HG03159 (cell line): Measurements from ENCODE around the gene EDARADD.
"Not testable (repeated sequence)": the region's sequence is repeated elsewhere in the genome, so short reads cannot be mapped to it uniquely, and the experiment has no call there.

ENCODE experiments used
- ATAC-seq: cut with Tn5 transposase; IDR thresholded peaks from one replicate; pipeline ENCODE4 v1.9.1; 2021; ENCODE audit warnings: mild to moderate bottlenecking, moderate library complexity; ENCODE audit not compliant: unreplicated experiment

Gene EDARADD

GRCh38 chr1:236393681-236394481 is at the start of gene EDARADD:
EDARADD (plus strand) TSS chr1:236394286; CDS start chr1:236394445, 159 bp downstream.
- no peak for ATAC-seq

DNA sequence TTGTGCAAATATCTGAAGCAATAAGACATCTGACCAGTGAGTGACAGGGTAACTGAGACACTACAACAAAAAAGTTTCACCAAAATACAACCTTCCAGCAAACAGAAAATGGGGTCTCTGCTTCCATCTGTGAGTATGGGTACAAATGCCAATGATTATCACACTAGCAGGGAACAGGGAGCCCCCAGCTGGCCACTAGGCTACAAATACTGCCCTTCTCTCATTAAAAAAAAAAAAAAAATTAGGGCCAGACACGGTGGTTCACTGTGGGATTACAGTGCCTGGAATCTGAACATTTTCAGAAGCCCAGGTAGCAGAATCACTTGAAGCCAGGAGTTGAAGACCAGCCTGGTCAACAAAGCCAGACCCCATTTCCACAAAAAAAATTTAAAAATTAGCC is 48.4 kb upstream of the EDARADD start:
- ATAC-seq: no peak

DNA sequence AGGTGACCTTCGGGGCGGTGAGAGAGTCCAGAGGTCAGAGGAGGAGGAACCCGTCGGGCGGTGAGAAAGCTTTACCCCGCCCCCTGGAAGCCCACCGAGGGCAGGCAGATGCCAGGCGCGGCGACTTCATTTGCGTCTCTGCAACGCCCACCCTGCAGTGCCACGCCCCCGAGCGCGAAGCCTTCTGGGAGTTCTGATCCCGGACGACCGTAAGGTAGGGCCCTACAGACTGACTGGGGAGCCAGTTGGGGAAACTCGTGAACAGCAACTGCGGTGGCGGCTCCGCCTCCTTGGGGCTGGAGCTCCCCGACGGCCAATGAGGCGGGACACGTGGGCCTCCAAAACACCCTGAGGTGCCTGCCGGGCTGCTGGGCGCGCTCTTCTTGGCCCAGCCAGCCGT is 46.0 kb upstream of the EDARADD start:
- ATAC-seq: no peak

- no peak for ATAC-seq
Measured at GRCh38 chr1:236350308-236350707, 43.8 kb upstream of the EDARADD start.

DNA sequence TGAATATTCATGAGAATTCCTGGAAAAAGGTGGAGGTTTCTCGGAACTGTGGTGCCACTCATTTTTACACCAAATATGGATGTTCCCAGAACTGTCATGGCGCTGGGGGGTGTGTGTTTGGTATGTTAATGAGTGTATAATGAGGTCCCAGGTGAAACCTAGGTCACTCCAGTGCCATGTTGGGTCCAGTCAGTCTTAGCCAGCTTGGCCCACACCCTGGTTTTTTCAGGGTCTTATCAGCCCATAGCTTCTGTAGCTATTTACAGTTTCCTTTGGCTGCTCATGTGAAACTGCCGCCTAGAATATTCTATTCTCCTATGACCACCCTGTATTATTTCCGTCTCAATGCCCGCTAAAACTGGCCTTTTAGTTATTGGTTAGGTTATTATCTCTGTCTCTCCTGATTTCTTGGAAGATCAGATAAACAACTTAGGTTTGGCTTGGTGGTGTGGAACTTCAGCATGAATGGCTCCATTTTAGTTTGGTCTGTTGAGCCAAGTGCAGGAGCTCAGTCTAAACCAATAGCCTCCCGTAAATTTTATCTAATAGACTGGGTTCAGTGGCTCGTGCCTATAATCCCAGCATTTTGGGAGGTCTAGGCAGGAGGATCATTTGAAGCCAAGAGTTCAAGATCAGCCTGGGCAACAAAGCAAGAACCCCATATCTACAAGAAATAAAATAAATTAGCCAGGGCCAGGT is 42.1 kb upstream of the EDARADD start:
- ATAC-seq: no peak

DNA sequence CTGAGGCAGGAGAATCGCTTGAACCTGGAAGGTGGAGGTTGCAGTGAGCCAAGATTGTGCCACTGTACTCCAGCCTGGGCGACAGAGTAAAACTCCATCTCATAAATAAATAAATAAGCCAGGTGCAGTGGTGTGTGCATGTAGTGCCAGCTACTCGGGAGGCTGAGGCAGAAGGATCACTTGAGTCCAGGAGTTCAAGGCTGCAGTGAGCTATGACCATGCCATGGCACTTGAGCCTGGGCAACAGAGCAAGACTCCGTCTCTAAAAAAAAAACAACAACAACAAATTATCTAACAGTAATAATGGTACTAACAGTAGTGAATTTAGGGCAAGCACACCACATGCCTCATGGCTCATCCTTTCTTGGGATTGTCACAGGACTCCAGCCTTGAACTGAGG is 41.3 kb upstream of the EDARADD start:
- not testable (repeated sequence) for ATAC-seq

DNA sequence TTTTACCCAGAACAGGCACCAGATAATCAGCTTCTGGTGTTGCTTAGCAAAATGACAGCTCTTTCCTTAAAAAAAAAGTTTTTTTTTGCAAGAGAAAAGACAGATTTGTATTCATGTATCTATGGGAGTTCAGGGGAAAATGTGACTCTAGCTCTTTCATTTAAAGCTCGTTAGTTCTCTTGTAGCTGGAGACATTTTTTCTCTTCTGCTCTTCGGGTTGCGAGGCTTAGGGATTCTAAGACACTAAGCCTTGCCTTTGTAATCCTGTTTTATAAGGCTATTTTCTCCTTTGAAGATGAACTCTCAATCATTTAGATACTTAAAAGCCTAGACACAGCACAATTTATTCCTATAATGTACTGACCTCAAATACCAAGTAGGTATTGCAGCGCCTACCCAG is 40.3 kb upstream of the EDARADD start:
- ATAC-seq: no peak

DNA sequence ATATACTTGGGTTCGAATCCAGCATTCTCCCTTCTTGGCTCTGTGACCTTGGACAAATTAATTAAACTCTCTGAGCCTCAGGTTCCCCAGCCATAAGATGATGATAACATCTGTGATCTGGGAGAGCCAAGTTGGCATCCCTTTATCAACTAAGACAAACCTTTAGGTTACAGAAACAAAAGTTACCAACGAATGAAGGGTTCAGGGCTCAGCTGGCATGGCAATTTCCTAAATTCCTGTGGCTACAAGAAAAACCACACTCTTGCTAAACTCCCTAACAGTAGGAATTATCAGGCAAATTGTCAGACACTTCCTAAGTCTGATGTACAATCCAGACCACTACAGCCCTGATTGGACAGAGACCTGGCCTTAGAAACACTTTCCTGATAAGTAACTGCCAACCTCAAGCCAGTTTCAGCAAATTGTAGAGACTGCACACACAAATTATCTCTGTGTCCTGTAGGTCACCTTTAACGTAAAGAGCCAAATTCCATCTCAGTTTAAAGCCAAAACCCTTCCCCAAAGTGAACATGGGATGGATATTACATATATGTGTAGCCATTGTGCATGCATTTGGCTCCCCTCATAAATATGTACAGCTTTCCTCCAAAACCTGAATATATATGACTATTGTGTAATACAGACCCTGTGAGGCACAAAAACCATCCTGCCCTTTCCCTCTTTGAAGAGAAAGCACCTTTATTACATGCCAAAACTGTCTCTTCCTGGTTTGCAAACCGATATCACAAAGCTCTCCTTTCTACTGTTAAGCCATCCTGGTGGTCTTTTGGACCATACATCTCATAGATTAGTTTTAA is 39.5 kb upstream of the EDARADD start:
- ATAC-seq: no peak

DNA sequence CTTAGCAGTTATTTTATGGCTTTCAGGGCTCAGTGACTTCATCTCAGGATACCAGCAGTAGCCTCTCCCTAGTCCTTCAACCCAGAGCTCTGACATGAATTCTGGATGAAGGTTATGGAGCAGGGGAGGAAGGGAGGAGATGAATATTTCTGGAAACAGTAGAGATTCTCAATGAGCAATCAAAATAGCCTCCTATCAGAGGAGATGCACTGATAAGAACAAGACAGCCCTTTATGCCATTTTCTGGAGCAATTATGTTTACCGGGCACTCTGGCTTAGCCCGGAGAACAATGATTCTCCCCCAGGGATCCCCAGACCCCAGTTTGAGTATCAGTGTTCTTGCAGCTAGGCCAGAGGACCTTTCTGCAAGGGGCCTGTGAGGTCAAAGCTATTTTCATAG is 37.9 kb upstream of the EDARADD start:
- no peak for ATAC-seq

DNA sequence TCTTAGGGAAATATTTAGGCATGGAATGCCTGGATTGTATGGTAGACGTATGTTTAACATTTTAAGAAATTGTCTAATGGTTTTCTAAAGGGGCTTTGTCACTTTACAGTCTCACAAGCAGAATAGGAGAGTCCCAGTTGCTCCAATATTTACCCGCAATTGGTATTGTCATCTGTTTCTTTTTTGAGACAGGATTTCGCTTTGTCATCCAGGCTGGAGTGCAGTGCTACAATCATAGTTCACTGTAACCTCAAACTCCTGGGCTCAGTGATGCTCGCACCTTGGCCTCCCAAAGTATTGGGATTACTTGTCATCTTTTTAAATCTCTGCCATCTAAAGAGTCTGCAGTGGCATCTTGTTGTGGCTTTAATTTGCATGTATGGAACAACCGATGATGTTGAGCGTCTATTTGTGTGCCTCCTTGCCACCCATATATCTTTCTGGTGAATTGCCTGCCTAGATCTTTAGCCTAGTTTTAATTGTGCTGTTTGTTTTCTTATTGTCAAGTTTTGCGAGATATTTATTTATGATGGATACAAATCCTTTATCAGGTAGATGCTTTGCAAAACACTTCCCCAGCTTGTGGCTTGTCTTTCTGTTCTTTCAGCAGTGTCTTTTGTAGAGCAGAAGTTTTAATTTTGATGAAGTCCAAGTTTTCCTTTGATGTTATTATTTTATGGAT is 32.0 kb upstream of the EDARADD start:
- ATAC-seq: no peak

GRCh38 chr1:236363237-236363636 is 30.8 kb upstream of the EDARADD start:
- ATAC-seq: no peak

- ATAC-seq: no peak
Measured at GRCh38 chr1:236365999-236366570, 28.0 kb upstream of the EDARADD start.

GRCh38 chr1:236366681-236367080 is 27.4 kb upstream of the EDARADD start:
- ATAC-seq: not testable (repeated sequence)

GRCh38 chr1:236370420-236370819 is 23.7 kb upstream of the EDARADD start:
- no peak for ATAC-seq

DNA sequence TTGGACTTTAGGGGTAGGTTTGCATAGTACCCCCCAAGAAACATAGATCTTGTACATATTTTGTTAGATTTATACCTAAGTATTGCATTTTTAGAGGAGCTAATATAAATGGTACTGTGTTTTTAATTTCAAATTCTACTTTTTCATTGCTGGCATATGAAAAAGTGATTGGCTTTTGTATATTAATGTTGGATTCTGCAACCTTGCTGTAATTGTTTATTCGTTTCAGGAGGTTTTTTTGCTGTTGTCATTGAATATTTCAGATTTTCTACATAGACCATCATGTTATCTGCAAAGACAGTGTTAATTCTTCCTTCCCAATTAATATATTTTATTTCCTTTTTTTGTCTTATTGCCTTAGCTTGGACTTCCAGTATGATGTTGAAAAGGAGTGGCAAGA is 23.0 kb upstream of the EDARADD start:
- ATAC-seq: no peak

GRCh38 chr1:236377832-236378535 is 16.1 kb upstream of the EDARADD start:
- no peak for ATAC-seq

- no peak for ATAC-seq
Measured at GRCh38 chr1:236381565-236382158, 12.4 kb upstream of the EDARADD start.

GRCh38 chr1:236388332-236388731 is 5.8 kb upstream of the EDARADD start:
- ATAC-seq: no peak

DNA sequence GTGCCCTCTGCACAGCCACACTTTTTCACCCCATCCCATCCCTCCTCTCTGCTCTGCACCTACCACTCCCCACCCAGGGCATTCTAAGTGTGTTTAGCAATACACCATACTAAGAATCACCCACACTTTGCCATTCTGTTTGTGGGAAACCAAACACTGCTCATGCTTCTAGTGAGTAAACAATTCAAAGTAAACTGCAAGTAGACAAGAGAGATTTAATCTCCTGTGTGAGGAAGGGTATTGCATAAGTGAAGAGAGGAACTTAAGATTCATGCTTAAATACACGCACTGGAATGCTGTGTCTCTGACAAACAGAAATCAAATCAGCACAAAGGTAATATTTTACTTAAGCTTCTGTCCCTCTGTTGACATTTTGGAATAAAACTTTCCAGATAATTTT is 4.8 kb upstream of the EDARADD start:
- no peak for ATAC-seq

DNA sequence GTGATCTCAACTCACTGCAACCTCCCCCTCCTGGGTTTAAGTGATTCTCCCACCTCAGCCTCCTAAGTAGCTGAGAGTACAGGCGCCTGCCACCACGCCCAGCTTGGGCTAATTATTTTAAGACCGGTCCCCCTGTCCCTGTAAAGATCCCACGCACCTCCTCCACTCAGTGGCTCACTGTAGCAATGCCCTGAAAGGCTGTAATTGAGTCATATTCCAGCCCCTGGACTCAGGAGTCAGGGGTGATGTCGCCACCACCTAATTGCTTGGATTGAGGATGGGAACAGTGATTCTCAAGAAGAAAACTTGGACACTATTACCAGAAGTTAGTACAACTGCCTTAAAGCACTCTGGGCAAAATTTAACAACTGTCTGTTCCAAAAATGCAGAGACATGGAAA is 3.1 kb upstream of the EDARADD start:
- no peak for ATAC-seq
